OCI-LY1 (cell line): ENCODE data around the gene PPP2R2C.

Experiments
- H2AFZ ChIP-seq: fragments of 200-600 bp; sonication (generic), shearing (Covaris generic); 2 replicates; pipeline ENCODE4 v1.6.0; 2014; ENCODE audit warnings: antibody characterized with exemption, mild to moderate bottlenecking, low read length
- H3F3A ChIP-seq: fragments of 200-600 bp; sonication (generic), shearing (Covaris generic); 2 replicates; pipeline ENCODE4 v1.6.0; 2014; ENCODE audit warnings: mild to moderate bottlenecking, antibody characterized with exemption, low read length, moderate library complexity; ENCODE audit not compliant: insufficient read depth
- H3K27ac ChIP-seq: fragments of 200-600 bp; sonication (generic); 2 replicates; pipeline ENCODE4 v1.5.1; 2014; ENCODE audit warnings: low read length, mixed run types, mild to moderate bottlenecking, low read depth; ENCODE audit not compliant: poor library complexity, severe bottlenecking
- H3K27me3 ChIP-seq: fragments of 200-600 bp; sonication (generic); 2 replicates; pipeline ENCODE4 v1.6.0; 2014; ENCODE audit warnings: antibody characterized with exemption, mild to moderate bottlenecking, low read length, moderate library complexity; ENCODE audit not compliant: insufficient read depth
- H3K36me3 ChIP-seq: fragments of 200-600 bp; sonication (generic); 2 replicates; pipeline ENCODE4 v1.6.1; 2014; ENCODE audit warnings: mild to moderate bottlenecking, antibody characterized with exemption, low read length, moderate library complexity, mixed read lengths; ENCODE audit not compliant: insufficient read depth
- H3K4me1 ChIP-seq: fragments of 200-600 bp; sonication (generic); 2 replicates; pipeline ENCODE4 v1.5.1; 2014; ENCODE audit warnings: mild to moderate bottlenecking, low read length, moderate library complexity; ENCODE audit not compliant: insufficient read depth, severe bottlenecking
- H3K4me2 ChIP-seq: fragments of 200-600 bp; sonication (generic), shearing (Covaris generic); 2 replicates; pipeline ENCODE4 v1.6.1; 2014; ENCODE audit warnings: low read length
- H3K4me3 ChIP-seq: fragments of 200-600 bp; sonication (generic); 2 replicates; pipeline ENCODE4 v1.5.1; 2014; ENCODE audit warnings: low read length, low read depth, mild to moderate bottlenecking, mixed read lengths; ENCODE audit not compliant: poor library complexity, severe bottlenecking
- H3K79me2 ChIP-seq: fragments of 200-600 bp; shearing (Covaris generic); 2 replicates; pipeline ENCODE4 v1.6.1; 2016; ENCODE audit warnings: mixed run types, low read length, mixed read lengths; ENCODE audit not compliant: insufficient read depth
- H3K9ac ChIP-seq: fragments of 200-600 bp; sonication (generic), shearing (Covaris generic); 2 replicates; pipeline ENCODE4 v1.6.1; 2014; ENCODE audit warnings: mild to moderate bottlenecking, low read length, mixed read lengths
- H3K9me2 ChIP-seq: fragments of 200-600 bp; sonication (generic), shearing (Covaris generic); 2 replicates; pipeline ENCODE4 v1.6.1; 2014; ENCODE audit warnings: low read depth, mild to moderate bottlenecking, low read length, mixed read lengths
- H3K9me3 ChIP-seq: fragments of 200-600 bp; shearing (Covaris generic); 2 replicates; pipeline ENCODE4 v1.6.1; 2014; ENCODE audit warnings: low read length, mixed read lengths
- H4K20me1 ChIP-seq: fragments of 200-600 bp; sonication (generic), shearing (Covaris generic); 2 replicates; pipeline ENCODE4 v1.6.0; 2016; ENCODE audit warnings: mild to moderate bottlenecking, low read length; ENCODE audit not compliant: insufficient read depth
- EZH2 ChIP-seq: fragments of 200-600 bp; sonication (generic), shearing (Covaris generic); IDR thresholded peaks from 2 replicates; pipeline ENCODE4 v1.8.0; 2017; ENCODE audit warnings: borderline replicate concordance, mixed run types, mild to moderate bottlenecking, antibody characterized with exemption, low read length, moderate library complexity, mixed read lengths
- TF ChIP-seq, protein P1 (sequence below): fragments of 200-600 bp; sonication (generic), shearing (Covaris generic); IDR thresholded peaks from 2 replicates; pipeline ENCODE4 v1.5.1; 2017; ENCODE audit warnings: mild to moderate bottlenecking, antibody characterized with exemption, low read length, moderate library complexity, mixed read lengths

Gene PPP2R2C

DNA sequence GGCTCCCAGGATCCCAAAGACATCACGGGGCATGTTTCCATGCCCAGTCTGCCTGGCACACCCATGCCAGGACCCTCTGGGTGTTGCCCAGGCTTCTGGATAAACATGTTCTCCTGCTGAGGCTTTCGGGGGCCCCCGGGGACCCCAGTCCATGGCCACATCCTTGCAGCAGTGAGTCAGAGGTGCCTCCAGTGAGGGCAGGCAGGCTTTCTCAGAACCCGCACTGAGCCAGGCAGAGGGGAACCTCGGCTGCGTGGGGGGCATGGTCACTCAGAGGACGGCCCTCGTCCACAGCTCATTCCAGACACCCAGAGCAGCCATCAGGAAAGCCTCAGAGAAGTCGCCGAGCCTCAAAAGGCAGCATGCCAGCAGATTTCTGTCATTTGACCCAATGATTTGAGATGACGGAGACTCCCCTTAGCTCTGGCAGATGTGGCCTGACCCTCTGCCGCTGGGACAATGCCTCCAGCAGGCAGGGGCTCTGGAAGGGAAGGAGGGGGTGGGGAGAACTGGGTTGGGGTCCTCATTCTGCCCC is 54.8 kb downstream of the PPP2R2C start:
- H3K36me3 ChIP-seq, result no peaks in the 10 kb centered on the region
- no peaks in the 10 kb centered on the region; the same call in 1 of the 2 replicates for H3K27me3 ChIP-seq
- H3K4me2 ChIP-seq, result no peak overlapping the region
- no peaks in the 10 kb centered on the region for H3F3A ChIP-seq
- H4K20me1 ChIP-seq, result no peaks in the 10 kb centered on the region
- no peak overlapping the region for H2AFZ ChIP-seq
- no peaks in the 10 kb centered on the region for H3K9me2 ChIP-seq
- H3K4me1 ChIP-seq, result no peaks in the 10 kb centered on the region
- H3K9me3 ChIP-seq, result no peaks in the 10 kb centered on the region
- H3K4me3 ChIP-seq, result no peak overlapping the region
- TF ChIP-seq, protein P1, sequence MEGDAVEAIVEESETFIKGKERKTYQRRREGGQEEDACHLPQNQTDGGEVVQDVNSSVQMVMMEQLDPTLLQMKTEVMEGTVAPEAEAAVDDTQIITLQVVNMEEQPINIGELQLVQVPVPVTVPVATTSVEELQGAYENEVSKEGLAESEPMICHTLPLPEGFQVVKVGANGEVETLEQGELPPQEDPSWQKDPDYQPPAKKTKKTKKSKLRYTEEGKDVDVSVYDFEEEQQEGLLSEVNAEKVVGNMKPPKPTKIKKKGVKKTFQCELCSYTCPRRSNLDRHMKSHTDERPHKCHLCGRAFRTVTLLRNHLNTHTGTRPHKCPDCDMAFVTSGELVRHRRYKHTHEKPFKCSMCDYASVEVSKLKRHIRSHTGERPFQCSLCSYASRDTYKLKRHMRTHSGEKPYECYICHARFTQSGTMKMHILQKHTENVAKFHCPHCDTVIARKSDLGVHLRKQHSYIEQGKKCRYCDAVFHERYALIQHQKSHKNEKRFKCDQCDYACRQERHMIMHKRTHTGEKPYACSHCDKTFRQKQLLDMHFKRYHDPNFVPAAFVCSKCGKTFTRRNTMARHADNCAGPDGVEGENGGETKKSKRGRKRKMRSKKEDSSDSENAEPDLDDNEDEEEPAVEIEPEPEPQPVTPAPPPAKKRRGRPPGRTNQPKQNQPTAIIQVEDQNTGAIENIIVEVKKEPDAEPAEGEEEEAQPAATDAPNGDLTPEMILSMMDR, result no peak
- TF ChIP-seq EZH2, result no peak
- H3K27ac ChIP-seq, result no peak overlapping the region
- H3K79me2 ChIP-seq, result no peaks in the 10 kb centered on the region
- H3K9ac ChIP-seq, result no peak overlapping the region

DNA sequence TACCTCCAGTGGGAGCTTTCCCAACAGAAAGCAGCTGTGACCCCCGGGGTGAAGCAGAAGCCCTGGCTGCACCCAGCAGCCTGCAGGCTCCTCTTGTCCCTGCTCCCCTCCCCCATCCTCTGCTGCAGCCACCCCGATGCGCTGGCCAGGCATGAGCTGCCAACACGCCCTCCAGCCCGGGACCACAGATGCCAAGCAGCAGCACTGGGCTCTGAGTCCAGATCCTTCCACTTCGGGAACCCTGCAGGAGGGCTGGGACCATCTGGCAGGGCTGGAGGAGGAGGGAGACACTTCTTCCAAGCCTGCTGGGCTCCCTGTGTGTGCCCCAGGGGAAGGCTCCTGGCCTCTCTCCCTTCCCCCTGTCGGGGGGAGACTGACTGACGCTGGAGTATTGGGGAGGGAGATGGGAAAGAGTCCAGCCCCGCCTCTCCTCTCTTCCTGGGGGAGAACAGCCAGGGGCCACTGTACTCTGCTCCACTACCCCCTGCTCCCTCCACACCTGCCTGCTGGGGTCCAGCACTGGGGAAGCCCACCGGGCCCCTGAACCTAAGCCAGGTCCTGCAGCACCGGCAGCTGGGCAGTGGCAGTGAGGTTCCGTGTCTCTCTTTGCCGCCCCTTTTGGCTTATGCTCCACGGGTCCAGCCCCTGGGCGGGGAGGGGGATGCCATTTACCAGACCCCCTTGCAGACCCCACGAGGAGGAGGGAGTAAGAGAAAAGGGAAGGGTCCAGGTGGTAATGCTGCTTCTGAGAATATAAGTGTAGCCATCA is 55.7 kb downstream of the PPP2R2C start:
- no peaks in the 10 kb centered on the region for H3K9me2 ChIP-seq

GRCh38 chr4:6415031-6415705 is 57.2 kb downstream of the PPP2R2C start:
- Histone ChIP-seq H2AFZ (no peak overlapping the region), H3K9me2 (no peaks in the 10 kb centered on the region), H3K79me2 (no peaks in the 10 kb centered on the region), H3K36me3 (no peaks in the 10 kb centered on the region), H3K9me3 (no peaks in the 10 kb centered on the region), H3K27ac (no peak overlapping the region), H3K4me3 (no peak overlapping the region), H3K27me3 (no peaks in the 10 kb centered on the region; the same call in 1 of the 2 replicates), H3K4me2 (no peak overlapping the region), H3K9ac (no peak overlapping the region), H4K20me1 (no peaks in the 10 kb centered on the region), H3K4me1 (no peaks in the 10 kb centered on the region), H3F3A (no peaks in the 10 kb centered on the region)
- TF ChIP-seq EZH2, result no peak
- TF ChIP-seq, protein P1, result no peak

More for the DNA sequence above, 55.7 kb downstream of the PPP2R2C start:
- Histone ChIP-seq H3K9me3 (no peaks in the 10 kb centered on the region), H3F3A (no peaks in the 10 kb centered on the region), H4K20me1 (no peaks in the 10 kb centered on the region), H3K4me1 (no peaks in the 10 kb centered on the region), H3K4me2 (no peak overlapping the region), H3K27me3 (no peaks in the 10 kb centered on the region; the same call in 1 of the 2 replicates), H3K27ac (no peak overlapping the region), H3K4me3 (no peak overlapping the region), H2AFZ (no peak overlapping the region), H3K79me2 (no peaks in the 10 kb centered on the region), H3K36me3 (no peaks in the 10 kb centered on the region), H3K9ac (no peak overlapping the region)
- TF ChIP-seq EZH2, result no peak
- TF ChIP-seq, protein P1, result no peak
